GM18505 (cell line): ENCODE results near the gene SLC19A1.

Experiments used
- ATAC-seq: cut with Tn5 transposase; IDR thresholded peaks from one replicate; pipeline ENCODE4 v1.9.1; 2021; ENCODE audit not compliant: unreplicated experiment
- POLR2A ChIP-seq: IDR thresholded peaks from 4 replicates; pipeline ENCODE4 v1.6.1; 2011; ENCODE audit warnings: borderline replicate concordance; ENCODE audit not compliant: insufficient read depth, insufficient read length; ENCODE audit errors: extremely low read depth

The SLC19A1 gene

DNA sequence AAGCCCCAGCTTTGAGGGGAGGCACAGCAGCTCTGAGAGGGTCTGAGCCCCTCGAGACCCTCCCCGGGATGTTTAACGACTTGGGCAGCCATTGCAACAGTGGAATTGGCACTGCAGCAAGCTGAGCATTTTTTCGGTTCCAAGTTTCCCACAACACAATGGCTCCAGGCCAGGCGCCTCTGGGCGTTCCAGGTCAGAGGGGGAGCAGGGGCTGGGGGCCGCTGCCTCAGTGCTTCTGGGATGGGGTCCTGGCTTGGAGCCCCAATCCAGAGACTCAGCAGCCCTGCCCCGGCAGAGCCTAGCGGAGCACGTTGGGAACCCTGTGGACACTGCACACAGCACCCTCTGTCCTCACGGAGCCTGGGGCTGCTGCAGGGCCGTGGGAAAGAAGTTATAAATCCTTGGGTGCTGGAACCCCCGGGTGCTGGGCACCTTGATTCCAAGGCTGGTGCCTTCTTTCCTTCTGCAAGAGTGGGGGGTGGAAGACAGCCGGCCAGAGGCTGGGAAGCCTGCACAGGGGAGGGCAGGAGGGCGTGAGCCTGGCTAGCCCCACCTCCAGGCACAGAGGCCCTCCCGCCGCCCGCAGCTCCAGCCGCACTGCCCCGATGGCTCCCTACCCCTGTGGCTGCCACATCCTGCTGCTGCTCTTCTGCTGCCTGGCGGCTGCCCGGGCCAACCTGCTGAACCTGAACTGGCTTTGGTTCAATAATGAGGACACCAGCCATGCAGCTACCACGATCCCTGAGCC is 87.1 kb downstream of the SLC19A1 start:
- no peak for ATAC-seq
- TF ChIP-seq POLR2A, result no peak

DNA sequence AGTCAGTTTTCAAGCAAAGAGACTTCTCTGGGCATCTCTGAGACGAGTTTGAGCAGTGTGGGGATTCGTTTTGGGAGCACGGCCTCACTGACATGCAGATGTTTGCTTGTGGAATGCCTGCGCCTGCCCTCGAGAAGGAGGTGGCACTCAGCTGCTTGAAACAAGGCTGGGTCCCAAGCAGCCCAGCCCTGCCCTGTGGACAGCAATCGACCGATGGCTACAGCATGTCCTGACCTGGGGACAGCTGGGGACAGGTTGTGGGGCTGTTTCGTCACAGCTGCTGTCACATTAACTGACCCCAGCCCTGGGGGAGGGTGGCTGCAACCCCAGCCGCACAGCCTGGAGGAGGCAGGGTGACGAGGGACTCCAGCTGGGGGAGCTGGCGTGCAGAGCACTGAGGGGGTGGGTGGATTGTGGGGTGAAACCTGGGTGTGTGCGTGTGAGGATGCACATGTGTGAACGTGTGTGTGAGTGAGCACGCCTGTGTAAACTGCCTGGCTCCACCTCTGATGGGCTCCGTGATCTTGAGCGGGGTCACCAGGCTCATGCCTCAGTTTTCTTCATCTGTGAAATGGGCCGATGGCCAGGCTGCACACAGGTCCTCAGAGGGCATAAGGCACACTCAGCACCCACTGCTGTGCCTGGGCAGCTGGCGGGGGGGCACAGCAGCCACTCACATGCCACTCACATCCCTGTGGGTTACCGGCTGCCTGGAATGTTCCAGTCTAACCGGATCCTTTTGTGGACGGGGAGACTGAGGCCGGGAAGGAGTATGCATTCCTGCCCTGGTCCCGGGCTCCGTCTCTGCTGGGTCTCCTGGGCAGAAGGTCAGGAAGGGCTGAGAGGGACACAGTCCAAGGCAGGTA is 87.9 kb downstream of the SLC19A1 start:
- no peak for TF ChIP-seq POLR2A
- no peak for ATAC-seq

GRCh38 chr21:45453308-45453950 is 88.8 kb downstream of the SLC19A1 start:
- TF ChIP-seq POLR2A, result no peak
- ATAC-seq, result no peak

- no peak for ATAC-seq
- no peak for TF ChIP-seq POLR2A
Measured at GRCh38 chr21:45452696-45453307, 89.4 kb downstream of the SLC19A1 start.

DNA sequence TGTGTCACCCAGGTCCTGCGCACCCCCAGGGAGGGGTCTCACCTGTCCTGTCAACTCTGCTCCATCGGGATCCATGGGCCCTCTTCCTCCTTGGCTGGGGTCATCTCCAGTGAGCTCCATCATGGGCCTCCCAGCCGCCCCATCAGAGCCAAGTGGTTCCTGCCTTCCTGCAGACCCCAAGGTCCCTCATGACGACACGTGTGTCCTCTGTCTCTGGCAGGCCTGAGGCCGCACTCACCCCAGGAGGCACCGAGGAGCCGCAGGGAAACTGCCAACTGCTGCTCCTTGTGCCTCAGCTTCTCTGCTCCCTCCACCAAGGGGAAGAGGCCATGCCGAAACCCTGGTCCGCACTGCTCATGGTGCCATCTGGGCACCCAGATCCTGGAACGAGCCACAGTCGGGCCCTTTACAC is 90.5 kb downstream of the SLC19A1 start:
- no peak for TF ChIP-seq POLR2A
- ATAC-seq, result no peak

GRCh38 chr21:45451091-45451740 is 91.0 kb downstream of the SLC19A1 start:
- no peak for TF ChIP-seq POLR2A
- ATAC-seq, result no peak

GRCh38 chr21:45450423-45451090 is 91.7 kb downstream of the SLC19A1 start:
- no peak for TF ChIP-seq POLR2A
- no peak for ATAC-seq

DNA sequence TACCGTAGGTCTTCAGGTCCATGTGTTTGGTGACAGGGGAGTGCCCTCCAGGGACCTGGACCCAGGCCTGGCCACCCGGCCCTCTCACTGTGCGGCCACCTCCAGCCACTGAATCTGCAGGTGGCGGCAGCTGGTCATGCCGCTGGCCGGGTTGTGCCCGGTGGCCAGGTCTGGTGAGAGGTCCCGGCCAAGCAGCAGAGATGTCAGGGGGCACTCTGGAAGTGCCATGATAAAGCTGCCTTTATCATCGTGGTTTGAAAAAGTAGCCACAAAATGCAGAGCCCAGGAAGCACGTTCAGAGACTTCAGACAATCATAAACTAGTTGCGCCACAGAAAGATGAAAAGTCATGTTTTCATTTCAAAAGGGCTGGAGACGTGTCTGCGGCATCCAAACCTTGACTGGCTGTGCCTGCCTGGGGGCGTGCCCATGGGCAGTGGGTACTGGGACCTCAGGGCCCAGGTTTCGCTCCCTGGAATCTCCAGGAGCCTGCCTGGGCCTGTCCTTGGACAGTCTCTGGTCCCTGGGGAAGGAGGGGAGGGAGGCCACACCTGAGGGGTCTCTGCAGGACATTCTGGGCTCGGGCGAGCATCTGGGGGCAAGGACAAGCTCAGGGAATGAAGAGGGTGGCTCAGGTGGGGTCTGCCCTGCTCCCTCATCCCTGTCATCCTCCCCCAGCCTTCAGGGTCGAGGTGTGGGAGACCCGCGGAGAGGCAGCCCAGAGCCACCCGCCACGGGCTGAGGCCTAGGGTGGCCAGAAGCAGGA is 92.4 kb downstream of the SLC19A1 start:
- TF ChIP-seq POLR2A, result no peak
- ATAC-seq, result no peak

DNA sequence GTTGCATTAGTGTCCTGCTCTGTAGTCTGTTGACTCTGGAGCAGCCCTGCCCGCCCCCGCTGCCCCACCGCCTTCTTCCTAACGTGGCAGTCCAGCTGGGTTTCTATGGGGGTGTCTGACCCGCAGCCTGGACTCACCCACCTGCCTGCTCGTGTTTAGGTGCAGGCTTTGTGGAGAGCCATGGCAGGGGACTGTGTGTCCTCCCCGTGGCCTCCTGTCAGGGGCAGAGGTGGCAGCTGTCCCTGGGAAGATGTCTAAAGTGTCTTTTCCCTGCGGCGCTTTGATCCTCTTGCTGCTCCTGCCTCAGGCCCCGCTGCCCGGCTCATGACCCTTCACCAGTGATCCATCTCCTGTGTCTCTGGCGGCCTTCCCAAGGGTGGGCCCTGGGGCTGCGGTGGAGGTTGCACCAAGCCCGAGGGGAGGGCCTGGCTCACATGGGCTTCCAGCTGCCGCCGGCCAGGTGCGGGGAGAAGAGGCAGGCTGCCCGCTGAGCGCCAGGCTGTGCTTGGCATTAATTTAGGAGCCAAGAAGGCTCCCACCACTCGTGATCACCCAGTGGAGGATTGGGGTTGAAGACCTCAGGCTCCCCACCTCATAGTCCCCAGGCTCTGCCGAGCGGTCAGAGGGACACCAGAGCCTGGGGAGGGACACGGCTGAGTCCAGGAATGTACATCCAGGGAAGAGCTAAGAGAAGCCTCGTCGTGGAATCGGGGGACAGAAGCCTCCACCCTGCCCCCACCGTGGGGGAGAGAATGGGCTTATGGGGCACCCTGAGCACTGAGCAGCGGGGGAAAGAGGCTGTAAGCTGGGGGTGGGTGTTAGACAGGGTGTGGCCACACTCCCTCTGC is 93.2 kb downstream of the SLC19A1 start:
- ATAC-seq, result no peak
- TF ChIP-seq POLR2A, result no peak

- no peak for TF ChIP-seq POLR2A
- ATAC-seq, result no peak
Measured at GRCh38 chr21:45448283-45448809, 93.9 kb downstream of the SLC19A1 start.
